GM19035 (cell line): ENCODE data around the gene ZSCAN20.
"Not testable (repeated sequence)": the region's sequence is repeated elsewhere in the genome, so short reads cannot be mapped to it uniquely, and the experiment has no call there.

Source experiments
- ATAC-seq: cut with Tn5 transposase; IDR thresholded peaks from one replicate; pipeline ENCODE4 v1.9.1; 2021; ENCODE audit not compliant: unreplicated experiment

ZSCAN20 gene

GRCh38 chr1:33473900-33474299 lies 1.5 kb downstream of the ZSCAN20 start:
- no peak for ATAC-seq

DNA sequence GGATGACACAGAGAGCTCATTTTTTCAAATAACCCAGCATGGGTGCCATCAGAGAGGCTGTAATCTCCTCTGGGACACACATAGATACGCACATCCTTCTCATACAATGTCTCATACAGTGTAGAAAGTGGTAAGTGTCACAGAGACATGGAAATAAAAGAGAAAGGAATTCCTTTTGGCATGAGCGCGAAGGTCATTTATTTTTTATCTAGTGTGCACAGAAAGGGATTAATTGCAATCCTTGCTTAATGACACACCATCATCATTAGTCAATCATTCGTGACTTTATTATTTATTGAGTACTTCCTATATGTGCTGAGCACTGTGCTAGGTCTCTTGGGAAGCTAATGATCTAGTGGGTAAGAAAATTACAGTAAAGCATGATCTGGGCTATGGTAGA lies 5.0 kb downstream of the ZSCAN20 start:
- ATAC-seq = no peak

GRCh38 chr1:33482412-33482811 lies 10.0 kb downstream of the ZSCAN20 start:
- no peak for ATAC-seq

DNA sequence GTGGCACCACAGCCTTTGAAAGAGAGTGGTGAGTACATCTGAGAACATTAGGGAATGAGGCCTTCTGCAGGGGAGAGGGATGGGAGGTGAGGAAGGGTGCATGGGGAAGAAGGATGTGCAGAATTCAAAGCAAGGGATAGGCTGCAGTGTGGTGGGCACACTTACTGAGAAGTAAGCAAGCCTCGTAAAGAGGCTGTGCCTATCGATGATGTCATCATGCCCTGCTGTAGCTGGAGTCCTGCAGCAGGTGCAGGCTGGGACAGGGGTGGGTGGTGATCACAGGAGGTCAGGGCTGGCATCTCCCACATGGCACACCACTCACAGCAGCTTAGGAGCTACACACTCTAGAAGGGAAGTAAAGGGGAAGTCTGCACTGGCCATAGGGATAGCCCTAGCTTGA lies 16.2 kb downstream of the ZSCAN20 start:
- no peak for ATAC-seq

GRCh38 chr1:33494929-33495328 lies 22.5 kb downstream of the ZSCAN20 start:
- ATAC-seq = no peak

- ATAC-seq = no peak
These were observed 25.0 kb downstream of the ZSCAN20 start for GRCh38 chr1:33497410-33497809.

DNA sequence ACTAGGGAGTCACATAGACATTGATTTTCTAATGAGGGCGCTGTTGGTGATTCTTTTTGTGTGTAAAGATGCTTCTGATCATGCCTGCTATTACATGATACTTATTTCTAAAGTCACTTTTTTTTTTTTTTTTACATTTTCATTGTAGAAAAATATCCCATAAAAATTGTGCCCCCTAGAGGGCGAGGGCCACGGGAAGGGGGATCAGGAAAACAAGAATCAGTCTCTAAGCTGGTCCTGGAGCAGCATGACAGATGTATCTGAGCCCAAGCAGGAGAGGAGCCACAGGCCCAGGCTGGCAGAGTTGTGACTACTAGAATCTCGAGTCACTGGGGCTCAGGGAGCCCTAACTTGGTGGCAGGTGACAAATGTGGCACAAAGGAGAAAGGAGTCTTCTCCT lies 28.1 kb downstream of the ZSCAN20 start:
- ATAC-seq = no peak

GRCh38 chr1:33501309-33501708 lies 28.9 kb downstream of the ZSCAN20 start:
- ATAC-seq = no peak

GRCh38 chr1:33501774-33502173 lies 29.3 kb downstream of the ZSCAN20 start:
- ATAC-seq = no peak

GRCh38 chr1:33502726-33503125 lies 30.3 kb downstream of the ZSCAN20 start:
- ATAC-seq = no peak

DNA sequence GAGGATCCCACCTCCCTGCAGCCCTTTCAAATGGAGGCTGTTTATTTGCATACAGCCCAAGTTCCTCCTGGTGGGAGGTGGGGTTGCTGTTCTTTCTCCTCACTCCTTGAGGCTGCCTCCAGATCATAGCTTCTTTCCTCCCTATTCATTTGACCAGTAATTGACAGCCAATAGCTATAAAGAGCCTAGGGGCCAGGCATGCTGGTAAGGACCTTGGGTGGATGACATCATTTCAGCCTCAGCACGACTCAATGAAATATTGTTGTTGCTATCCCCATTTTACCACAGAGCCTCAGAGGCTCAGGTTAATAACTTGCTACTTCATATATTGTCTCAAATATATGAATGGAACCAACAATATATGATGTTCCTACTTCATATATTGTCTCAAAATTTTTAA lies 31.1 kb downstream of the ZSCAN20 start:
- ATAC-seq = no peak

DNA sequence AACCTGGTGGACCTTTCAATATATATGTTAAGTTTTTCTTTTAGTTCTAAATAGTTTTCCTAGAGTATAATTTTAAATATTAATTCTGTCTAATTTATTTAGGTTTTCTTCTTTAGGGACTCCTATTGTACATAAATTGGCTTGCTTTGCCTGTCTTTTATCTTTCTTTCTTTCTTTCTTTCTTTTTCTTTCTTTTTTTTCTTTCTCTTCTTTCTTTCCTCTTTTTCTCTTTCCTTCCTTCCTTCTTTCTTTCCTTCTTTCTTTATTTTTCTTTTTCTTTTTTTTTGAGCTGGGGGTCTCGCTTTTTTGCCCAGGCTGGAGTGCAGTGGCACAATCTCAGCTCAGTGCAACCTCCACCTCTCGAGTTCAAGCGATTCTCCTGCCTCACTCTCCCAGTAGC lies 35.2 kb downstream of the ZSCAN20 start:
- no peak for ATAC-seq

DNA sequence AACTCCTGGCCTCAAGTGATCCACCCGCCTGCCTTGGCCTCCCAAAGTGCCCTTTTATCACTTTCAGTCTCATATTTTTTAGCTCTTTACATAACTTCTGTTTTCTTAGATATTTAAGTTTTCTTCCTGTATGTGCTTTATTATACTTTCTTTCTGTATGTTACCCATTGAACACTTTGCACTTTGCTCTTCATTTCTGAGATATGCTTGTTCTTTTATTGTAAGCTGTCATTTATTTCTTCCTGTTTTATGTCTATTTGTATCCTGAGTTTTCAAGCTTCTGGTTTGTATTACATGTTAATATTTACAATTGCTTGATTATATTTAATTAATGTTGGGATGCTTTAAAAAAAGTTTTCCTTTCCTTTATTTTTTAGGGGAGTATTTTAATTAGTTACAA lies 35.7 kb downstream of the ZSCAN20 start:
- no peak for ATAC-seq

DNA sequence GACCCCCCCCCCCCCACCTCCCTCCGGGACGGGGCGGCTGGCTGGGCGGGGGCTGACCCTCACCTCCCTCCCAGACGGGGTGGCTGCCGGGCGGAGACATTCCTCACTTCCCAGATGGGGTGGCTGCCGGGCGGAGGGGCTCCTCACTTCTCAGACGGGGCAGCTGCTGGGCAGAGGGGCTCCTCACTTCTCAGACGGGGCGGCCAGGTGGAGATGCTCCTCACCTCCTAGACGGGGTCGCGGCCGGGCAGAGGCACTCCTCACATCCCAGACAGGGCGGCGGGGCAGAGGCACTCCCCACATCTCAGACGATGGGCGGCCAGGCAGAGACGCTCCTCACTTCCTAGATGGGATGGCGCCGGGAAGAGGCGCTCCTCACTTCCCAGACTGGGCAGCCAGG lies 36.8 kb downstream of the ZSCAN20 start:
- not testable (repeated sequence) for ATAC-seq

- ATAC-seq = no peak
These were observed 40.0 kb downstream of the ZSCAN20 start for GRCh38 chr1:33512226-33513011.

GRCh38 chr1:33515112-33515511 lies 42.7 kb downstream of the ZSCAN20 start:
- no peak for ATAC-seq

- ATAC-seq = no peak
These were observed 43.2 kb downstream of the ZSCAN20 start for GRCh38 chr1:33515607-33516006.

DNA sequence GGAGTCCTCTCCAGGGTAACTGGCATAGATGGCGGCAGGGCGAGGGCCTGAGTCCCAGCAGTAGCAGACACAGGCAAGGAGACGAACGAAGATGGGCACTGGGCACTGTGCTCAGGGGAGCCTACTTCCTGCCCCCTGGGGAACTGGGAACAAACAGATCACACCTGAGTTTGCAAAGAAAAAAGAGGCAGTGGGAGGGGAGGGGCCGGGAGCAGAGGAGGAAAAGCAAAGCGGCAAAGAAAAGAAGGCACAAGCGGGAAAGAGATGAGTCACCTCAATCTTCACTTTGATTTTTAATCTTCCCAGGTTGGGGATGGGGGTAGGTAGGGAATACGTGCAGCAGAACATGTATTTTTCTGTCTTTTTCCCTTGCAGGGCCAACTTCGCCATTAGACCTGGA lies 44.0 kb downstream of the ZSCAN20 start:
- no peak for ATAC-seq

- ATAC-seq = no peak
These were observed 44.6 kb downstream of the ZSCAN20 start for GRCh38 chr1:33516891-33517567.

- ATAC-seq = no peak
These were observed 45.3 kb downstream of the ZSCAN20 start for GRCh38 chr1:33517596-33518250.

GRCh38 chr1:33519240-33519884 lies 46.9 kb downstream of the ZSCAN20 start:
- no peak for ATAC-seq

GRCh38 chr1:33524586-33524985 lies 52.1 kb downstream of the ZSCAN20 start:
- no peak for ATAC-seq
